ENCODE measurements around the gene INF2. TPM values are rescaled to one million over a fixed set of nuclear protein-coding genes. Genes with fewer than 3 reads are reported as not detected.

INF2 gene
- total RNA-seq, 1 experiment from 2014 or later = 58.3 TPM

- no peaks in the 10 kb centered on the region; a peak in 1 of 5 replicates for H3K9me3 Mint-ChIP-seq
- H2AFZ ChIP-seq (ENCODE audit: low read length) = no peak overlapping the region
- no peak overlapping the region for H3K23ac ChIP-seq (ENCODE audit: insufficient read length, low read depth, low read length)
- H3K56ac ChIP-seq (ENCODE audit: insufficient read length, low read depth, low read length) = no peak overlapping the region
- H3K9me3 ChIP-seq (ENCODE audit: control insufficient read depth, low read depth, low read length) = no peaks in the 10 kb centered on the region
- no peaks in the 10 kb centered on the region for H3K79me1 ChIP-seq (ENCODE audit: insufficient read depth, low read depth, low read length, poor library complexity, severe bottlenecking)
- H2BK5ac ChIP-seq (ENCODE audit: insufficient read length, low read length) = no peak overlapping the region
- H3K27me3 ChIP-seq (ENCODE audit: insufficient read depth, low read length) = no peaks in the 10 kb centered on the region
- no peak overlapping the region for H2BK20ac ChIP-seq (ENCODE audit: low read depth, low read length, poor library complexity, severe bottlenecking)
- no peaks in the 10 kb centered on the region for H3K79me2 ChIP-seq (ENCODE audit: insufficient read depth, low read length)
- H4K8ac ChIP-seq (replicated peaks; ENCODE audit: insufficient read length, low read depth, low read length) = no peak overlapping the region
- no peak overlapping the region for H4K5ac ChIP-seq (ENCODE audit: insufficient read length, low read depth, low read length)
- H3K4me3 Mint-ChIP-seq = no peak overlapping the region
- H3K4me2 ChIP-seq (ENCODE audit: insufficient read depth, insufficient read length, low read length) = no peak overlapping the region
- H3K27ac ChIP-seq (ENCODE audit: insufficient read length, low read depth, low read length) = no peak overlapping the region
- no peak overlapping the region for H3K14ac ChIP-seq (ENCODE audit: insufficient read depth, low read length)
- H2BK12ac ChIP-seq (ENCODE audit: insufficient read length, low read depth, low read length) = no peak overlapping the region
- no peaks in the 10 kb centered on the region for H3K4me1 ChIP-seq (ENCODE audit: insufficient read depth, low read length)
- H4K91ac ChIP-seq (ENCODE audit: insufficient read length, low read depth, low read length) = no peak overlapping the region
- H3K36me3 Mint-ChIP-seq (ENCODE audit: insufficient read depth in 1 of 3, low read depth in 3 of 3) = peaks cover 2 to 30% (median 23%) of the 10 kb centered on the region in 3 experiments; a peak in 6 of 7 replicates
- H2BK15ac ChIP-seq (ENCODE audit: low read depth, low read length) = no peak overlapping the region
- no peaks in the 10 kb centered on the region for H3K23me2 ChIP-seq (ENCODE audit: insufficient read length, low read depth, low read length, poor library complexity, severe bottlenecking)
- H3K27me3 Mint-ChIP-seq (ENCODE audit: low read depth) = peaks cover 3% of the 10 kb centered on the region; the same call in 1 of the 2 replicates
- no peak overlapping the region for H3K9ac ChIP-seq (ENCODE audit: extremely low read depth, insufficient read length, low read length)
- no peak overlapping the region for H3K18ac ChIP-seq (ENCODE audit: insufficient read length, low read depth, low read length)
- H3K4ac ChIP-seq (ENCODE audit: low read depth, low read length) = no peak overlapping the region
- no peak overlapping the region for H3T11ph ChIP-seq (ENCODE audit: low read length)
- no peak for DNase-seq
- H4K20me1 ChIP-seq (ENCODE audit: control insufficient read depth, insufficient read depth, insufficient read length) = peaks cover 3% of the 10 kb centered on the region
- H2BK120ac ChIP-seq (ENCODE audit: low read depth, low read length, poor library complexity, severe bottlenecking) = no peak overlapping the region
- H2AK5ac ChIP-seq (ENCODE audit: insufficient read length, low read length) = no peak overlapping the region
- no peak overlapping the region for H3K27ac Mint-ChIP-seq
- 0 out of 4 replicates have a peak, but pooled peaks cover 0 to 2% of the 10 kb centered on the region in 2 experiments for H3K4me1 Mint-ChIP-seq
- TF ChIP-seq CTCF (conservative IDR thresholded peaks at IDR 0.05) = no peak
- WGBS (ENCODE audit: extremely low coverage, insufficient read length, low lambda C conversion rate) = no CpG with 5 or more reads among the region's 11 CpGs
Measured at GRCh38 chr14:104718871-104719270, 29.5 kb downstream of the INF2 start.

All from H9 (cell line).